IMR-90 (cell line): ENCODE measurements around the gene DBP.

Experiments used
- POLR2A ChIP-seq: IDR thresholded peaks from 2 replicates; pipeline ENCODE4 v1.6.1; 2012; ENCODE audit warnings: mild to moderate bottlenecking, low read depth, low read length
- TF ChIP-seq, protein P1 (sequence below): conservative IDR thresholded peaks from 2 replicates; pipeline ENCODE4 v1.5.1; 2012; ENCODE audit warnings: mild to moderate bottlenecking, low read depth, low read length, improper control_type of control experiment

DNA sequence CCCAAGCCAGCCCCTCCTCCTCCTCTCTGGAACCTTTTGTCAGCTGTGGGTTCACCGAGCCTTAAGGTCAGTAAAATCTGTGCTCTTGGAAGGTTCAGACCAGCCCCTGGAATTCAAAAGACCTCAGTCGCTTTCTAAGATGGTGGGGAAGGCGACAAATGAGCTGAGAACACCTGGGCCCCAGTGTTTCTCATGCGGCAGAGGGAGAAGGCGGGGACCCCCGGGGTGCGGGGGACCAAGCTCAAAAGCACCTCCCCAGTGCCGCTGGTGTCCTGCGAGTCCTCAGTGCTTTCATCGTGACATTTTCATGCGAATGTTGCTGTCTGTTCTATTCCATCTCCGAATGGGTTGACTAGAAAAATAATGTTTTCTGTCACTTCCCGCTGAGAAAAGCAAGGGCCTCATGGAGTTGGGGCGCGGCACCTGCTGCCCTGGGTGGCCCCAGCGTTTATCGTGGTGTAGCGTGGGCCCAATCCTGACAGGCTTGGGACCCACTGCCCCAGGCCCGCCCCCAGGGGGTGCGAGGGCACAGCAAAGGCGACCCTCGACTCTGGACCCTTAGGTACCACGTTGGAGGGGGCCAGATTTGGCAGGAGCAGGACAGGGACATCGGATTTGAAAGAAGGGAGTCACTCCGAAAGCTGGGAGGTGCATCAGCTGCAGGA lies 36.4 kb upstream of the DBP start:
- TF ChIP-seq, protein P1, sequence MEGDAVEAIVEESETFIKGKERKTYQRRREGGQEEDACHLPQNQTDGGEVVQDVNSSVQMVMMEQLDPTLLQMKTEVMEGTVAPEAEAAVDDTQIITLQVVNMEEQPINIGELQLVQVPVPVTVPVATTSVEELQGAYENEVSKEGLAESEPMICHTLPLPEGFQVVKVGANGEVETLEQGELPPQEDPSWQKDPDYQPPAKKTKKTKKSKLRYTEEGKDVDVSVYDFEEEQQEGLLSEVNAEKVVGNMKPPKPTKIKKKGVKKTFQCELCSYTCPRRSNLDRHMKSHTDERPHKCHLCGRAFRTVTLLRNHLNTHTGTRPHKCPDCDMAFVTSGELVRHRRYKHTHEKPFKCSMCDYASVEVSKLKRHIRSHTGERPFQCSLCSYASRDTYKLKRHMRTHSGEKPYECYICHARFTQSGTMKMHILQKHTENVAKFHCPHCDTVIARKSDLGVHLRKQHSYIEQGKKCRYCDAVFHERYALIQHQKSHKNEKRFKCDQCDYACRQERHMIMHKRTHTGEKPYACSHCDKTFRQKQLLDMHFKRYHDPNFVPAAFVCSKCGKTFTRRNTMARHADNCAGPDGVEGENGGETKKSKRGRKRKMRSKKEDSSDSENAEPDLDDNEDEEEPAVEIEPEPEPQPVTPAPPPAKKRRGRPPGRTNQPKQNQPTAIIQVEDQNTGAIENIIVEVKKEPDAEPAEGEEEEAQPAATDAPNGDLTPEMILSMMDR, result no peak
- TF ChIP-seq POLR2A, result no peak
